Loucy (cell line): Measurements from ENCODE around the gene ABCB1.
A peak's percentile ranks its signal among the peaks of the same experiment; 100 is the strongest.

ENCODE experiments used
- H2AFZ ChIP-seq: fragments of 200-600 bp; sonication (generic); 2 replicates; pipeline ENCODE4 v1.6.0; 2016; ENCODE audit warnings: antibody characterized with exemption, mild to moderate bottlenecking, low read length, moderate library complexity
- H3F3A ChIP-seq: fragments of 200-600 bp; 2 replicates; pipeline ENCODE4 v1.6.0; 2016; ENCODE audit warnings: antibody characterized with exemption, low read depth, mild to moderate bottlenecking
- H3K27me3 ChIP-seq: fragments of 200-600 bp; sonication (generic); 2 replicates; pipeline ENCODE4 v1.6.1; 2014; ENCODE audit warnings: low read length, mild to moderate bottlenecking; ENCODE audit not compliant: insufficient read depth, poor library complexity, severe bottlenecking
- H3K36me3 ChIP-seq: fragments of 200-600 bp; sonication (generic); 2 replicates; pipeline ENCODE4 v1.6.1; 2016; ENCODE audit warnings: low read length; ENCODE audit not compliant: insufficient read depth
- H3K4me1 ChIP-seq: fragments of 200-600 bp; sonication (generic); 2 replicates; pipeline ENCODE4 v1.5.1; 2014; ENCODE audit warnings: low read length, mild to moderate bottlenecking; ENCODE audit not compliant: insufficient read depth, poor library complexity, severe bottlenecking
- H3K4me2 ChIP-seq: fragments of 200-600 bp; sonication (generic); 2 replicates; pipeline ENCODE4 v1.6.0; 2014; ENCODE audit warnings: antibody characterized with exemption, low read length, low read depth, mild to moderate bottlenecking; ENCODE audit not compliant: poor library complexity, severe bottlenecking
- H3K4me3 ChIP-seq: fragments of 200-600 bp; sonication (generic); 2 replicates; pipeline ENCODE4 v1.5.1; 2014; ENCODE audit warnings: low read length, mild to moderate bottlenecking, mixed read lengths; ENCODE audit not compliant: poor library complexity, severe bottlenecking
- H3K79me2 ChIP-seq: fragments of 200-600 bp; sonication (generic); 2 replicates; pipeline ENCODE4 v1.6.1; 2014; ENCODE audit warnings: low read length; ENCODE audit not compliant: insufficient read depth
- H3K9ac ChIP-seq: fragments of 200-600 bp; sonication (generic); 2 replicates; pipeline ENCODE4 v1.6.0; 2014; ENCODE audit warnings: mild to moderate bottlenecking, low read depth, low read length, moderate library complexity; ENCODE audit not compliant: poor library complexity, severe bottlenecking
- H3K9me2 ChIP-seq: fragments of 200-600 bp; sonication (generic); replicated peaks from 2 replicates; pipeline ENCODE4 v1.6.1; 2016; ENCODE audit warnings: low read depth, low read length, mixed read lengths
- H3K9me3 ChIP-seq: fragments of 200-600 bp; sonication (generic); 2 replicates; pipeline ENCODE4 v1.6.1; 2014; ENCODE audit warnings: mild to moderate bottlenecking, antibody characterized with exemption, low read length, low read depth; ENCODE audit not compliant: insufficient read depth
- H4K20me1 ChIP-seq: fragments of 200-600 bp; sonication (generic); 2 replicates; pipeline ENCODE4 v1.6.0; 2014; ENCODE audit warnings: antibody characterized with exemption, low read length, mild to moderate bottlenecking; ENCODE audit not compliant: insufficient read depth, poor library complexity, severe bottlenecking
- CTCF ChIP-seq: fragments of 200-600 bp; sonication (generic); conservative IDR thresholded peaks from 2 replicates; pipeline ENCODE4 v1.5.1; 2014; ENCODE audit warnings: mild to moderate bottlenecking, antibody characterized with exemption, low read length
- EZH2phosphoT487 ChIP-seq: fragments of 200-600 bp; IDR thresholded peaks from 2 replicates; pipeline ENCODE4 v1.6.1; 2018; ENCODE audit warnings: antibody characterized with exemption, mild to moderate bottlenecking, moderate library complexity, borderline replicate concordance

ABCB1 gene

DNA sequence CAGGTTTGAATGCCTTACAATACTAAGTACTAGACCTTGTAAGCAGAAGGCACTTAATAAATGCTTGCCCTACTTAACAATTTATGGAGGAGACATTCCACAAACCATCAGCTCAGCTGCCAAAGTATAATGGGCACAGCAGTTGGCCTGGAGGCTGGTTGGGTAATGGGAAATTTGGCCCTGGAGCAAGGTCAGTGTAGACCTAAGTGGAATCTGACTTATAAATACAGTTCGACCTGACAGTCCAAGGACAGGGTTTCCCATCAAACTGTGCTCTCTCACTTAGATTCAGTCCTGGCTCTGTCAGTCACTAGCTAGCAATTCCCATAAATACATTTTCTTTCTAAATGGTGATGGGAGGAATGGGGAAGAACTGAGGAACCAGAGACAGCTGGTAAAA lies 62.6 kb downstream of the ABCB1 start:
- Histone ChIP-seq H3K79me2 (no peaks in the 10 kb centered on the region), H3K9ac (no peak overlapping the region), H3K4me1 (no peaks in the 10 kb centered on the region), H3F3A (no peaks in the 10 kb centered on the region), H3K9me2 (no peaks in the 10 kb centered on the region), H3K27me3 (no peaks in the 10 kb centered on the region), H3K36me3 (no peaks in the 10 kb centered on the region), H3K4me2 (no peak overlapping the region), H4K20me1 (no peaks in the 10 kb centered on the region), H3K9me3 (no peaks in the 10 kb centered on the region), H3K4me3 (no peak overlapping the region), H2AFZ (no peak overlapping the region)
- TF ChIP-seq CTCF (no peak), EZH2phosphoT487 (no peak)

DNA sequence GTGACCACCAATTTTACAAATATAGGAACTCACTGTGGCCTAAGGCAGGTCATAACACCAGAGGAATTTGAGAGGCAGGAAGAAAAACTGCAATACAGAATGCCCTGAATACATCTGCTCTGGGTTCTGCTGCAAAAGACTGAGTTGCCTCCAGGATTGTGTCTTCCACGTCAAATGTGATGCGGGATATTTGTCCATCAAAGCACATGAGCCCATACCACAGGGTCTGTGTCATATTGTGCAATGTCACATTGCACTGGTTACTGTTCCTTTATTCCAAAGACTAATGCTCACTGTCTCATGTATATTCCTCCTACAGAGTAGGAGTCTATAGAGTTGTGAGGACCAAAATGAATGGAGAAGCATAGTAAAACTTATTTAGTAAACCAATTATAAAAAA lies 66.6 kb downstream of the ABCB1 start:
- Histone ChIP-seq H3K79me2 (no peaks in the 10 kb centered on the region), H3K4me1 (no peaks in the 10 kb centered on the region), H3K9me3 (no peaks in the 10 kb centered on the region), H3K4me2 (no peak overlapping the region), H3F3A (no peaks in the 10 kb centered on the region), H3K9ac (no peak overlapping the region), H3K36me3 (no peaks in the 10 kb centered on the region), H2AFZ (no peak overlapping the region), H4K20me1 (no peaks in the 10 kb centered on the region), H3K4me3 (no peak overlapping the region), H3K27me3 (no peaks in the 10 kb centered on the region), H3K9me2 (no peaks in the 10 kb centered on the region)
- no peak for TF ChIP-seq EZH2phosphoT487
- TF ChIP-seq CTCF = no peak

DNA sequence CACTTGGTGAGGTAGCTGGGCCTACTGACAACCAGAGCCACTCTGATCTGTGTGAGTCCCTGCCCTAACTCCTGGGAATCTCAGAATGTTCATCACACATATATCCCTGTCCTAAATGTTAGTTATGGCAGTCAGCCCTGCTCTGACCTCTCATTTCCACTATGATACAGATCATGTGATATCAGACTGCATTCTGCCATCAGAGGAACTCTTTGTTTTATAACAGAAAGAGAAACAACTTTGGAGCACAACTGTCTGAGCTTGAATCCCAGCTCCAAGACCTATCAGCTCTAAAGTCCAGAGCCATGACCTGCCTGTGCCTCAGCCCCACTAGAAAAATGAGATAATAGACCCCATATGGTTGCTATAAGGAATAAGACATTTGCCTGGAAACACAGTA lies 70.6 kb downstream of the ABCB1 start:
- Histone ChIP-seq H3K4me1 (no peaks in the 10 kb centered on the region), H2AFZ (0 out of 2 replicates have a peak overlapping the region, but pooled peaks have one; percentile 15), H3K4me2 (no peak overlapping the region), H4K20me1 (no peaks in the 10 kb centered on the region), H3K27me3 (no peaks in the 10 kb centered on the region), H3K36me3 (no peaks in the 10 kb centered on the region), H3K79me2 (no peaks in the 10 kb centered on the region), H3K9me2 (no peaks in the 10 kb centered on the region), H3K9ac (no peak overlapping the region), H3F3A (no peaks in the 10 kb centered on the region), H3K4me3 (no peak overlapping the region), H3K9me3 (no peaks in the 10 kb centered on the region)
- TF ChIP-seq CTCF (no peak), EZH2phosphoT487 (no peak)
